ENCODE data around the gene THRB.

THRB gene

DNA sequence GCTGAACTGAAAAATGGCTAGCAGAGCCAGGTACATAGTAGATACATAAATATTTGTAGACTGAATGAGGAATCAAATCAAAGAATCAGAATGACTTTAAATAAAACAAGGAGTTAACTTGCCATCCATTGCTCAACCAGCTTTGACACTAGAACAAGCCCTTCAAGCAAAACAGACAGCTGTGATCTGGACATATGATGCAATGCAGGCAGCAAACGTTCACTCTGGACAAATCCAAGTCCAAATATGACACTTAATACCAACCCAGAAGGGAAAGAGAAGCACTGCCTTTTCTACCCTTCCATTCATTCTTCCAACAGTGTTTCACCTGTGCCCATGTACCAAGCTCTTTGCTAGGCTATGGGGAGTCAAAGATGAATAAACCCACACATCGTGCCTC lies 4.5 kb downstream of the THRB start:
- DNase-seq (ENCODE audit: low read depth), result no peak

DNA sequence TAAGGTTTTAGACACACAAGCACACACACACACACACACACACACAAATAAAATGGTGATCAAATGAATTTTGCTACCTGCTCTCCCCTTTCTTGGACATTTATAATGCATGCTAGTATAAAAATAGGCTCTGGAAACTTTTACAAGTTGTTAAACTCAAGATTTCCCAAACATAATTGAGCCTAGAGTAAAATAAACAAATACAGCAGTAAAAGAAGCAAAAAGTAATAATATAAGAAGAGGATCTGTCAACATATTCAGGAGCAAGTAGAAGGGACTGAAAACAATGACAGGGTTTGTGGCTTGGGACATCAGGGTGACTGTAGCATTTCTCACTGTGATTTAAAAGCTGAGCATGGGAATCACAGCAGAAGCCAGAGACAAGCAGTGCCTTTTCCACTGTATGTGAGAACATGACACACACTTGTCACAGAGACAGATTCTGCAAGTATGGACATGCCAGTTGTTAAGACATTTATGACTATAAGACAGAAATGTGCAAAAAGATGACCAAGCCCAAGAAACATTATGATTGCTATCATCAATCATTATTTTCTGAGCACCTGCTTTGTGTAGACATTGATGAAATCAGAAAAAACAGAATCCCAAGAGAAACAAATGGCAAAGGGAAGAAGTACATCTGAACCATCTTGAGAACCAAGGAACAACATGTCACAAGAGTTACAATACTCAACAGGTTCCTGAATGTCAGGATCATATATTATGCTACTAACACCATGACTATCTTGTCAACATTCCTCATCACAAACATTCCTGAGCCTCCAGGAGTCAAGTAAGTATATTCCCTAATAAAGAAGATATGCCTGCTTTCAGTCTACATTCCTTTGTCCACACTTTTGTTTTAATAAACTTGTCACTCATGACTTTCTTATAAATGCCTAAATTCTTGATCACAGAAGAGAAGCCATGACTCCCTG lies 7.1 kb downstream of the THRB start:
- no peak for DNase-seq (ENCODE audit: low read depth)

DNA sequence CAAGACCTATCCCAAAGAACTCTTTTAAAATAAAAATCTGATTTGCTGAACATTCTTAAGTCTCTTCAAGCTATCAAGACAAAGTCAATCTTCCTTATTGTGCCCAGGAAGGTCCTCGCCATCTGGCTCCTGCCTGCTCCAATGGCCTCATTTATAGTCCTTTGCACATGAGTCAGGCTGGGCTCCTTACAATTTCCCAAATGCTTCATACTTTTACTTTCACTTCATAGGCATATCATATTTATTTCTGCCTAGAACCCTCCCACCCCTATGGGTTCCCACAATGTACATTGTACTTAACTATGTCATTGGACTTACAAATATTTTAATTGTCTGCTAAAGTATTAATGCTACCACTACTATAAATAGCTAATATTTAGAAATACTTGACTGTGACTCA lies 9.1 kb downstream of the THRB start:
- DNase-seq (ENCODE audit: low read depth), result no peak

DNA sequence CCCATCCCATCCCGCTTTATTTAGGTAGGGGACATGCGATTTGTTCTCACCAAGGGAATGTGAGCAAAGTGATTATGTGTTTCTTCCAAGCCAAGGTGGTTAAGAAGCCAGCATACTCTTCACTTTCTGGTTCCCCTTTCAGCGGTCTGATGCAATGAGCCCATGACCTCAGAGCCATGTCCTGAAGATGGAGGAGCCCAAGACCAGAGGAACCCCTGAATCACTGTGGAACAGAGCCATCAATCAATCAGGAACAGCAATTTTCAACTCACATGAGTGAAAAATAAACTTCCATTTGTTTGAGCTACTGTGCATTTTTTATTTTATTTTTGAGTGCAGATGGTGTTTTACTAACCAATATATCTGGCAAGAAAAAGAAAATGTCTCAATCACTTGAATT lies 10.8 kb downstream of the THRB start:
- DNase-seq (ENCODE audit: low read depth), result no peak

DNA sequence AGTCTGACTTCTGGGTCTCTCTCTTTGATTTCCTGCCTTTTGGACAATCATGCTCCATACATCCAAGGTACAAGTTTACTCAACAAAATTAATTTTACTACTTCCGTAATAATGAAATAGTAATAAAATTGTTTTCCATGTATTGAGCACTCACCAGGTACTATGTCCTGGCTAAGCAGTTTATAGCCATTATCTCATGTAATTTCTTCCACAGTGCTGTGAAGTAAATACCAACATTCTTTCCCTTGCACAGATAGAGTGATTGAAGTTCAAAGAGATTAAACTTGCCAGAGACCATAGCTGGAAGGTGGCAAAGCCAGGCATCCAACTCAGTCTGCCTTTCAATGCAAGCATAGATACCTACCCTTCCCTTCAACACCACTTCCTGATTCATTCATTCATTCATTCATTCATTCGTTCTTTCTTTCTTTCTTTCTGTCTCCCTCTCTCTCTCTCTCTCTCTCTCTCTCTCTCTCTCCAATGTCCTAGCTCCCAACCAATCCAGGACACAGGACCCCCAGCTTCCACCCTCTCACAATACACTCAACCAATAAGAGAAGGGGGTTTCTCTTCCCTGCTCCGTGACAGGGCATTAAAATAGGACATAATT lies 12.4 kb downstream of the THRB start:
- DNase-seq (ENCODE audit: low read depth), result no peak

DNA sequence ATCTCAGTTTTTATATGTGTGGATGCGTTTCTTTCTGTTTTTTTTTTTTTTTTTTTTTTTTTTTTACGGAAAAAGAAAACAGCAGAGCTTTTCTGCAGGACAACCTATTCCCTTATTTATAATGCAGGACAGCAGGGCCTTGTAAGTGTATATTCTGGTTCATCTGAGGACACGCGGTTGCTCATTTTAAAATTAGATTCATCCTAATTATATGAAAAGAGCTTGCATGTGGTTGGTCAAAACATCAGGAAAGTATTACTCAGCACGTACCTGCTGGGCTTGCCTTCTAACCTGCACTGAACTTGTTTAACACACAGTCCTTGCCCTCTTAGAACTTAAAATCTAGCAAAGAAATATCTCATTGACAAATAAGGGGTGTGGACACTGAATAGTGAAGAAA lies 13.5 kb downstream of the THRB start:
- DNase-seq (ENCODE audit: low read depth), result no peak

DNA sequence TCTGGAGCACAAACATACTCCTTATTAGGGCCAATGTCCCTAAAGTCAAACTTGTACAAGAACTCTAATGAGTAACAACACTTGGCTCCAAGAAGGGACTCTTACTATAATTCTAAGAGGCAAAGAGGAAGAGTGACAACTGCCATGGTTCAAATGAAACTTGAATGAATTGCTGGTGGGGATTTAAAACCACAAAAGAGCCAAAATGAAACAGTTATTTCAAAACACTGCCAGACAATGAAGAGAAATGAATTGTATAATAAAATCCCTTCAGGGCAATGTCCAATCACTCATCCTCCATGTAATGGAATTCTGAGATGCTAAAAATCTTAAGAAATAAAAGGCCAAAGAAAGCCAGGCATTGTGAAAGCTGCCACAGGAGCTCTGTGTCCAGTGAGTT lies 14.2 kb downstream of the THRB start:
- DNase-seq (ENCODE audit: low read depth), result no peak

DNA sequence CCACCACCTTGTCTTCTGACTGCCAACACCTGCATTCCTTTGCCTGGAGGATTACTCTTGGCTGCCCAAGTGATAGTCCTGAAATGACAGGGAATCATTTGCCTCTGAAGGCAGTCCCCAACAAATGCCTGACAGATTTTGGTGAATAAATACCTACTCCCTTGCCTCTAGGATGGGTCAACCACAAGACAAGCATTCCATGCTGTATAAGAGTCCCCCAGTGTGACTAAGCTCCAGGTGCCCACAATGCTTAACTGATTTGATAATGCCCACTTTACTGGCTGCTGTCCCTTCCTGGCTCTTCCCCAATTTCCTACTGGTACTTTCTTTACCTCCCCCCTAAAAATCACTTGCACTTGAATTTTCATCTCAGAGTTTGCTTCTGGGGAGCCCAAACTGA lies 14.8 kb downstream of the THRB start:
- no peak for DNase-seq (ENCODE audit: low read depth)

DNA sequence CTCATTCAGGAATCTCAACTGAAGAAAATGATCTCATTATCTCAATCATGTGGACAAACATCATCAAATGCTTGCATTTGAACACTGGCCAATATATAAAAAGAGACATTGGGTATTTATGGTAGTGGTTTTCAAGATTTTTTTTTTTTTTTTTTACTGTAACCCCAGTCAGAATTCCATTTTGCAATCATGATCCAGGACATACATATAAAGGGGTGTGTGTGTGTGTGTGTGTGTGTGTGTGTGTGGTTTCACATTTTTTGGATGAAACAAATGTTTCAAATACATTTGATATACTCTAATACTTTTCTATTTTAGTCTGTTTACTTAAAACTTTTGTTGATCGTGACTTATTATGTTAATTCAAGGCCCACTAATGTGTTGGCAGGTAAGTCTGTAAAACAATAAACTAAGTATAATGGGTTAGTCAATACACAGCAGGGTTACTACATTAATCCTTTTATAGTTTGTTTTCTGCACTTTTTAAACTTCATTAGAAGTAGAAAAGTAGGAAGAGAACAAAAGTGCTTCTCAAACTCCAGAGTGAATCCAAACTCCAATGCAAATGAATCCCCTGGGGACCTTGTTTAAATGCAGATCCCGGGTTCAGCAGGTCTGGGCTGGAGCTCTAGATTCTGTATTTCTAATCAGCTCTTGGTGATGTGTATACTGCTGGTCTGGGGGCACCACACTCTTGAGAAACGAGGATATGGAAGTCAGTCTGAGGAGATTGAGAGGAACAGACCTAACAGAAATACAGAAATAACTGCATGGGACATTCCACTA lies 17.6 kb downstream of the THRB start:
- DNase-seq (ENCODE audit: low read depth), result no peak

DNA sequence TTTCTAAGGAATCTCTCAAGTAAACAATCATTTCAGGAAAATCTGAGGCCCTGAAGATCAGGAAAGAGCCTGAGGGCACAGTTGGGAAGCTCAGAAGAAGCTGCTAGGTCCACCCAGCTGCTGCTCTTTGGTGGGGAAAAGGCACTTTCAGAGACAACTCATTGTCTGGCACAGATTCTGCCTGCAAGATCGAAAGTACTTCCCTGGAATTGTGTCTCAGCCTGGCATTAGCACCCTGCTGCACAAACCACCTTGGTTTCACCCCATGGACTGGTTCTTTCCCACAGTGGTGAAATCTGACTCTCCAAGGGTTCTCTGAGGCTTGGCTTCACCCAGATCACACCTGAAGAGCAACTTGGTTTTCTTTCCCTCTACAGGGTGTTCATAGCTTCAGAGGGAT lies 18.7 kb downstream of the THRB start:
- DNase-seq (ENCODE audit: low read depth), result no peak

DNA sequence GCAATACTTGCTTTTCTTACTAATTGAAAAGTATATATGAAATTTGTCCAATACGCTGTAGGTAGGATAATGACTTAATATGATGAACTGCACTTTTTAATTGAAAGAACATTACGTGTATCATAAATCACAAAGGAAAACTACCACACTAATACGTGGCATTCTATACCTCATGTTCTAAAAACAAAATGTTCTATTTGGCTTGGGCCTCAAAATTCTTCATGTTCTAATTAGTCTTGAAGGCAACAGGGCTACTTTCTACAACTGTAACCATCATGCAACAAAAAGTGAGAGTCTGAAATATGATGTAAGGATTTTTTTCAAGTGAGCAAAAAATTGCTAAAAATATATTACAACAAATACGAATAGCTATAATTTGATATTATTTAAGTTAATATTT lies 19.8 kb downstream of the THRB start:
- DNase-seq (ENCODE audit: low read depth), result no peak

DNA sequence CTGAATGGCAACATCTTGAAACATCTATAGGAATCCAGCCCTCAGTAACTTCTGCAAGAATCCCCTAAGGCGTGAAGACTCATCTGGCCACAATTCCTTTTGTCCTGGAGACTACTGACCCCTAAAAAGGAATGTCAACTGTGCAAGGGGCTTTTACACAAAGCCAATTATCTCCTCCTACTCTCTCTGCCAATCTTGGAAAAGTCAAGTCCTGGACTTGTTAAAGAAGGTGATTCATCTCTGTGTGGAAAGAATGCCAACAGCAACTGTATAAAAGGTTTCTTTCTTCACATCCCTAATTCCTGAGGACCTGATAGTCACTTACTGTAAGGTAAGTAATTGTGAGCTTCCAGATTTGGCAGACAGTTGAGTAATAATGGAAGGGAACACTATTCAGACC lies 22.3 kb downstream of the THRB start:
- no peak for DNase-seq (ENCODE audit: low read depth)

DNA sequence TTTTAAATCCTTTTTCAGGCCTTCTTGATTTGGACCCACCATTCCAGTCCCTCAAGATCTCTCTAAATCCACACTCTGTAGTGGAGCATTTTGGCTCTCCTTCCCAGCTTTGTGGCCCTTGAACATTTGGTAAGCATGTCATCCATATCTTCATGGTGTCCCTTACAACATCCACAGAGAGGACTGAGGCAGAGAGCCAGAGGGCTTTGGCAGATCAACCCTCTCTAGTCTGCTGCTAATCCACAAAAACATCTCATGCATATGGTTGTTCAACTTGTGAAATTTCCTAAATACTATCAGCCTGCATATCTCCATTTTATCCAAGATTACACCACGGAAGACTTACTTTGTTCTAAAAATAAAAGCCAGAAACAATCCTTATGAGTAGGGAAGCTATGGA lies 23.2 kb downstream of the THRB start:
- DNase-seq (ENCODE audit: low read depth), result no peak

DNA sequence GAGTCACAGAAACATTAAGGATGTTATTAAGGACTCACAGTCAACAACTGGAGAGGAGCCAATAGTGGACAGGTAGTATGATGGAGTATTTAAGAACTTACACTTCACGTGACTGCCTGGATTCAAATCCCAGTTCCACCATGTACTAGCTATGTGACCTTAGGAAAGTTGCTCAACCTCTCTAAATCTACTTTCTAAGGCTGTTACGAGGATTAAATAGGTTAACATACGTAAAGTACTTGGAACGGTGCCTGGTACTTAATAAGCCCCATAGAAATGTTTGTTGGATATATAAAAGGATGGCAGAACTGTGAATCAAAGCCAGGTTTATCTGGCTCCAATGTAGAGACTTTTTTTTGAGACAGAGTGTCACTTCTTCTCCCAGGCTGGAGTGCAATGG lies 24.4 kb downstream of the THRB start:
- DNase-seq (ENCODE audit: low read depth), result no peak

DNA sequence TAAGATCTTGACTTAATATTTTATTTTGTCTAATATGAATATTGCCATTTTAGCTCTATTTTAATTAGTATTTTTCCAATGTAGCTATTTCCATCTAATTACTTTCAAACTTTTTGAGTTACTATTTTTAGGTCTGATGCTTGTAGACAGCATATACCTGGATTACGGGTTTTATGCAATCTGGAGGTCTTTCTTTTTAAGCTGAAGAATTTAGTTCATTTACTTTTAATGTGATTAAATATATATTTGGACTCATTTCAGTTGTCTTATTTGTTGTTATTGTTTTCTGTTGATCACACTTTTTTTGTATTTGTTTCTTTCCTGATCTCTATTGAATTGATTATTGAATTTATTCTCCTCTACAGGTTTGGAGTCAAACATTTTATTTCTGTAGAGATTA lies 30.3 kb downstream of the THRB start:
- DNase-seq (ENCODE audit: low read depth), result no peak

DNA sequence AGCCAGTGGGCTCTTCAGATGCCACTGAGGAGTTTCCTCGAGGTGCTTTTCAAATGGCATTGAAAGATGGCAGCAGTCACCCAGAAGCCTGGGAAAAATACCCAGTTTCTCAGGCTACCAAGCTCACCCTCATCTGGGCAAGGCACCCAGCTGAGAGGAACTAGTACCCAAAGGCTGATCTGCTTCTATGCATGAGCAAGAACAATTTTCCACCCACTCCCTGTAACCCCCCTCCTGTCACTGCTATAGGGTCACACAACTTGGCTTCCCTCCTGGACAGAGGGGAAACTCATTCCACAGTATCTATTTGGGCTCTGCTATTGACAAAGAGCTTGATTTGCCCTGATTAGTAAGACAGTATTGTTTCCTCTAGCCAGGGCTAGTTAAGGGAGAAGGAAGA lies 31.9 kb downstream of the THRB start:
- no peak for DNase-seq (ENCODE audit: low read depth)

DNA sequence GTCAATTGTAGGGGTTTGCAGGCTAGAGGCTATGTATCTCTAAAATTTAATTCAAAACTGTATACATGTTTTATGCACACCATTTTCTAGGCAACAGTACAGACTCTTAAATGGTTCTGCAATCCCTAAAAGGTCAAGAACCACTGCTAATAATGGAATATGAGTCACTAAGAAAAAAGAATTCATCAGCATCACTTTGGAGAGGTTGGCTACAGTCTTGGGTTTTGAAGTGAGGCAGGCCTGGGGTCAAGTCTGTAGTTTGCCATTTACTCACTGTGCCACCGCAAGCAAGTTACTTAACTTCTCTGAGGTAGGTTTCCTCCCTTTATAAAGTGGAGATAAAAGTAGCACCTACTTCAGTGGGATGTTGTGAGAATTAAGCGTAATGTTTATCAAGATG lies 33.7 kb downstream of the THRB start:
- DNase-seq (ENCODE audit: low read depth), result no peak

DNA sequence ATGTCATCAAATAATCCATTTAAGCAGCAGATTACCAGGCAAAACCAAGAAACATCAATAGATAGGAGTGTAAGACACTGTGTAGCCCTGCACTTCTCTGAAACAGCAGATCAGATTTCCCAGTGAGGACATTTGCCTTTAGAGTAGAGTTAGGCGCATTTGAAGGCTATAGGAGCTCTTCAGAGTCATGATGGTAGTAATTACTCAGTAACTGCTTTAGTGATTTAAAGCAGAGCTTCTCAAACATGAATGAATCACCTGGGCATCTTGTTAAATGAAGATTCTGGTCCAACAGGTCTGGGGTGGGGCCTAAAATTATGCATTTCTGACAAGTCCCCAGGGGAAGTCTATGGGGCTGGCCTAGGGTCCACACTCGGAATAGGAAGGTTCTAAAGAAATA lies 36.9 kb downstream of the THRB start:
- no peak for DNase-seq (ENCODE audit: low read depth)

DNA sequence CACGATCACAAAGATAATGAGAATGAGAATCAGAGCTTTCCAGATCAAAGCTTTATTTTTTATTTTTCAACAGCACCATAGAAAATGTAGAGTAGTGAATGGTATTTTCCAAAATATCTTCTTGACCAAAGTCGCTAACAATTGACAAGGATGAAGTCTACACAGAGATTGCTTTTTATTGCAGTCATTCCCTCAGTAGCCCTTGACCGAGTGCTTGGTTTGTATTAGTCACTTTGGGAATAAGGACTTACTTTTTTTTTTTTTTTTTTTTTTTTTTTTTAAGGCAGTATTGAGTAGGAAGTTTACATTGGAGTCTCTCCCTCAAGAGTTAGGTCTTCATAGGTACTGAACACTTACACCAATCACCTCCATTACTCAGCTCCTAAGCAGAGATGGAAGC lies 39.8 kb downstream of the THRB start:
- DNase-seq (ENCODE audit: low read depth), result no peak

DNA sequence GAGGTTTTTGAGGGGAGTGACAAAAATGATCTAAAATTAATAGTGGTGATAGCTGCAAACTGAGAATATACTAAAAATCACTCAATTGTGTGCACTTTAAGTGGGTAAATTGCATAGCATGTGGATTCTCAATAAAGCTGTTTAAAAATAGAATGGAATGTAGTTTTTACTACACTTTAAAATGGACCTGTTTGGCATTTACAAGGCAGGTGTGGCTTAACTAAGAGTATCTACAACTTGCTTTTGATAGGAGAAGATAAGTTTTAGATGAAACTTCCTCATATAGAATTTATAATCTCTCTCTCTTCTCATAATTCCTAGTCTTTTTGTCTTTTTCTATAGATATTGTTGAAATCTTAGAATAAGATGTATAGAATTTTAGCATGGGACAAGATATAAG lies 40.3 kb downstream of the THRB start:
- no peak for DNase-seq (ENCODE audit: low read depth)

DNA sequence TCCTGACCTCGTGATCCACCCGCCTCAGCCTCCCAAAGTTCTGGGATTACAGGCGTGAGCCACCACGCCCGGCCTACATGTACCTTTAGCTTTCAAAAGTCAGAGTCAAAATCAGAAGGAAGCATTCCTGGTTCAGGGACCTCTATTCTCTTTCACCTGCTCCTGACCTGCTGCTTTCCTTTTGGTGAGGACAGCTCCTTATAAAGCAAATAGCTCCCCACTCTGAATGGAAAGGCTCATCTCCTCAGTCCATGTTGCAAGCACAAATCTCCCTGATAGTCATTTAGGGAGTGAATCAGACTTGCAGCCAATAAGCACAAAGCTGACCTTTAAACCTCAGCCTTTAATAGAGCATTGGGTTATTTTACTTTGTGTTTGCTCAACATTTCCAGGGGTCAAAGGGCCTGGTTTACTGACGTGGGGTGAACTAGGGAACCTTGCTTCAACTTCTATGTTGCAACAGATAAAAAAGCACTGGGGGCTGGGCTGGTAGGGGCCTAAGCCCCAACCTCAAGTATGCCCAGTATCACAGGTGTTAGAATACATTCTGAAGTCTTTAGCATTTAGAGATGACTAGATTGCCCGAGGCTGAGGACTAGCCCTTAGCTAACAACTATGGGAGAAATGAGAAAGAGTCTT lies 43.1 kb downstream of the THRB start:
- no peak for DNase-seq (ENCODE audit: low read depth)

DNA sequence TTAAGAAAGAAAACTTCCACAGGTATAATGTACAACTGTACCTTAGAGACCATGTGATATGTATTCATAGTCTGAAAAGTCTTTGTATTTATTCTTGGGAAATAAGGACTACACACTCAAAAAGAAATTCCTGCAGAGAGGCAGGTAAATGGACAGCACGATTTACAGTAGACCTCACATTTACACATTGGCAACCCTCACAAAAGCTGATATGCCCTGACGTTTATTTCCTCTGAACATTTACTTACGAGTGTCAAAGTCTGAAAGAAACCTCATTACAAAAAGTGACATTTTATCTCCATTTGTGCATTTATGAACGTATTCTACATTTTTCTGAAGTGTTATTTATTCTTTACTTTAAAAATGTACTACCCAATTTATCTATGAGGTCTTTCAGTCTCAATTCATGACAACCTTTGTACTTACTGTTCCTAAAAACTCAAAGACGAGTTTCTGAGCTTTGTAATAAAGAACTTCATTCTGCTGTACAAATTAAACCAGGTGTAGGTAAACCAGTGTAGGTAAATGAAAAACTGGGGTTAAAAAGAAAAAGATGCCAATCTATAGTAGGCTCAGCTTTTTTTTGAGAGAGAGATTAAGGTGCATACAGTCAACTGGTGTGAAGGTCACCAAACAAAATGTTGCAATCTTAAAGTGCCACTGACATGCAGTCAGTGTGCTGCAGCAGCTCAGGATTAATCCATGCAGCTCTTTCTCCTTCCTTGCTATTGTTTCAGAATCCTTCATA lies 44.3 kb downstream of the THRB start:
- no peak for DNase-seq (ENCODE audit: low read depth)
